Lung microvascular endothelial cell (primary cell): Measurements from ENCODE around the gene MRPL44. TPM values are rescaled to one million over a fixed set of nuclear protein-coding genes. Genes with fewer than 3 reads are reported as not detected.
"Not testable (repeated sequence)": the region's sequence is repeated elsewhere in the genome, so short reads cannot be mapped to it uniquely, and the experiment has no call there.

Source experiments
- DNase-seq, 2 donors: peaks; one replicate each; pipeline versions ENCODE4 v3.0.0 to v3.0.0-alpha.2; 2010; ENCODE audit warnings: low read depth in 2 of 2
- total RNA-seq: library from RNA; depleted of rRNA; stranded (reverse); fragments of >200 nt; gene quantifications from 2 replicates; pipeline ENCODE4 v1.2.1, GENCODE V29; 2014

Gene MRPL44
- total RNA-seq, 1 donor from 2014 or later = 23.6 TPM

DNA sequence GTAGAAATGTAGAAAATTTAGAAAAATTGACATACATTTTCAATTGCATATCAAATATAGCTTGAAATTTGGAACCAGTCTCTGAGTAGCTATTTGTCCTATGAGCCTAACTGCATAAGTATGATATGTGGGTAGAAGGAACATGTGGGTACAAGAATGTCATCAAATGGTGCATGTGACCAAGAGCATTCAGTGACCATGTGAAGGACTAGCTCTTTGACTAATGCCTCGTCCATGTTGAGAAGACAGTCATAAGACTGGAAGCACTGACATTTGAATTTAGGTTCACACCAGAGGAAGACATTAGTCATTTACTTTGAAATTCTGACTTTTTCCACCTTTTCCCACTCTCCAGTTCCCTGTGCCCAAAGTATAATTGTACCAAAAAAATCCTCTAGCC, 12.6 kb downstream of the MRPL44 start:
- DNase-seq = no peak

DNA sequence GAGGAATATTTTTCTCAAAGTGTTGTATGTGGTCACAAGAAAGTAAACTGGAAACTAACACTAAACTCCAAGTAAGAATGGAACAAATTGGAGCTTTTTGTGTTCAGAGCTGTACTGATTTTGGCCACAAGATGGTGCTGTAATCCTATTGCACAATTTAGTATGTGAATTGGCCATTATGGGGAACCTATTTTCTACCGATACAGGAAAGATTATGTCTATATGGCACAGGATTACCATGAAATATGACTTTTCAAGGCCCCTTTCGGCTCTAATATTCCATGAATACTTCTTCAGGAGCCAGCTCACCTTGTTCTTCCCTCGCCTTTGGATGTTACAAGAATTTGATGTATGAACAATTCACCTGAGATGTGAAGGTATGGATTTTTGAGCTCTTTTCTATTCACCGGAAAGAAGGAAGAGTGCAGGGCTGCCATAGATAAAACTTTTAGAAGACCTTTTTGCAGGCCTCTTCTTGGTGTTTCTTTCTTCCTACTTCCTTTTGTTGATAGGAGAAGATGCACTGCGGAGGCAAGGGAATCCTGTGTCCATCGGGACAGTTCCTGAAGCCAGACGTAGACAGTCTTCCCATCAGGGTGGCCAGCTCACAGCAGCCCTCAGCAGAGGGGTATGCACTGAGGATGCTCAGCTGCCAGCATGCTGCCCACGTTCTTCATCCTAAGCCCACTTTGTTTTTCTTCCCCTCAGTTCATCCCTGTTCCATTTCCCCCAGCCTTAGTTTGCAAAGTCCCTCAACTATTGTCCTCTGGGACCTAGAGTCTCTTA, 13.3 kb downstream of the MRPL44 start:
- DNase-seq = peak; percentile 66 to 74

DNA sequence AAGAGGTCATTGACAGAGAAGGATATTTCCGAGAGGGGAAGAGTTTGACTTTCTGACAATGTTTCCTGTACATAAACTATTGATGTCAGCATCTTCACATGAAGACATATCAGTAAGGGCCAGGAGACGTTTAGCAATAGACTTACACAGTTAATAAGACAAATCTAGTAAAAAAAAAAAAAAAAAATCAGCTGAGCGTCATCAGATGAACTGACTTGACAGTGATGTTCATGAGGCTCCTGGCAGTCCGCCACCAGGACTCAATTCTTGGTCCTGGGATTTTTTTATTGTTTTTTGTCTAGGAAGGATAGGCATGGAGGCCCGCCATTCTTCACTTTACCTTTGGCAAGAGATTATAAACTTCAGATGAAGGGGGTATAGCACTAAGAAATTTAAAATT, 14.5 kb downstream of the MRPL44 start:
- no peak for DNase-seq

DNA sequence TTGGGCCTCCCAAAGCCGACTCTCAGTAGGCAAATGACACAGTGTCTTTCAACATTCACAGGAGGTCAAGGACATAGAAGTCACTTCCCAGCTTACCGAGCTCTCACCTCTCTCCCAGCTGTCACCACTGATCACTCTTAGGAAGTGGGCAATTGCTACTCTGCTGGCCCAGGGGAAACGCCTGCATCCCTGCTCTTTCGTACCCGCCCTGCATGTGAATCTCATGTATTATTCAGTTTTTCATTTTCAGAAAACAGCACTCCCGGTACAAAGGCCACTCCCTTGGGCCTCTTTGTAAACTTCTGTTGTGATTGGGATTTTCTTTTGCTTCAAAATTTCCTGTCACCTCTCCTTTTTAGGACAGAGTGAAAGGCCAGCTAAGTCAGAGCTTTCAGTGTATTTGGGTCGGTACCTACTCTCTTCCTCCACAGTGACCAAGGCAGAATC, 15.4 kb downstream of the MRPL44 start:
- no peak for DNase-seq

DNA sequence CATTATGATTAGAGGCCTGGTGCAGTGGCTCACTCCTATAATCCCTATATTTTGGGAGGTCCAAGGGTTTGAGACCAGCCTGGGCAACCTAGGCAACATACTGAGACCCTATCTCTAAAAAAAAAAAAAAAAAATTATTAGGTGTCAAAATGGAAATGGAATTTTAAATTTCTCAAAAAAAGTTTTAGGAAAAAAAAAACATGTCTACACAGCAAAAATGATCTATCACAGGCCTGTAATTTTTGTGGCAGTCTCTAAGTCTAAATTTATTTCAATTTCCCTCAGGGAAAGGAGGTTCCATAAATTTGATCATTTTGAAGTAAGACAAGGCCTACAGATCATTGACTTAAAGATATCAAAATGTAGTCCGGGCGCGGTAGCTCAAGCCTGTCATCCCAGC, 16.3 kb downstream of the MRPL44 start:
- DNase-seq = no peak

DNA sequence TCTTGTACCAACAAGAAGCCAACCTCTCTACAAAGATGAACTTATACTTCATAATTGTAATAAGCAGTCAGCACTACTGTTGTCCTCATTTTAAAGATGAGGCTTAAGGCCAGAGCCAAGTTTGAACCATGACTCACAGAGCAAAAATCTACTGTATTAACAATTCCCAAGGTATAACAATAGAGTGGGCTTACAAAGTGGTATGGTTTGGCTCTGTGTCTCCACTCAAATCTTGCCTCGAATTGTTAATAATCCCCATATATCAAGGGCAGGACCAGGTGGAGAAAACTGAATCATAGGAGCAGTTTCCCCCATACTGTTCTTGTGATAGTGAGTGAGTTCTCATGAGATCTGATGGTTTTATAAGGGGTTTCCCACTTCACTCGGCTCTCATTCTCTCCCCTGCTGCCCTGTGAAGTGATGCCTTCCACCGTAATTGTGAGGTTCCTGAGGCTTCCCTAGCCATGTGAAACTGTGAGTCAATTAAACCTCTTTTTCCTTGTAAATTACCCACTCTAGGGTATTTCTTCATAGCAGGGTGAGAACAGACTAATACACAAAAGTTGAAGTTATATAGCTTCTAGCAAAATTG, 19.5 kb downstream of the MRPL44 start:
- DNase-seq = peak; percentile 23 to 83

DNA sequence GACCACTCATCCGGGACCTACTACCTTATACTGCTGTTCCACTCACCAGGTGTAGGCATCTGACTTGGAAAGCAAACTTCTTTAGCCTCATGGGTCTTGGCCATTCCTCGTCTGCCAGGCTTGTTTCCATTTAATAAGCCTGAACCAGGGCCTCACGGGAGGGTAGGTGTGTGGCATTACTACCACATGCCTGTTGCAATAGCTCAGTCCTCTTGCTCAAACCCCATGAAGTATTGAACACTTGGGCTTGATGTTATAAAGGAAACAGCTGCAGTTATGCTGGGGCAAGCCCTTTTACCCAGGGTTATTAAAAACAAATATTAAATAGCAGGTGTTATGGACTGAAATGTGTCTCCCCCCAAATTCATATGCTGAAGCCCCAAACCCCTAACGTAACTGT, 21.2 kb downstream of the MRPL44 start:
- DNase-seq = no peak

DNA sequence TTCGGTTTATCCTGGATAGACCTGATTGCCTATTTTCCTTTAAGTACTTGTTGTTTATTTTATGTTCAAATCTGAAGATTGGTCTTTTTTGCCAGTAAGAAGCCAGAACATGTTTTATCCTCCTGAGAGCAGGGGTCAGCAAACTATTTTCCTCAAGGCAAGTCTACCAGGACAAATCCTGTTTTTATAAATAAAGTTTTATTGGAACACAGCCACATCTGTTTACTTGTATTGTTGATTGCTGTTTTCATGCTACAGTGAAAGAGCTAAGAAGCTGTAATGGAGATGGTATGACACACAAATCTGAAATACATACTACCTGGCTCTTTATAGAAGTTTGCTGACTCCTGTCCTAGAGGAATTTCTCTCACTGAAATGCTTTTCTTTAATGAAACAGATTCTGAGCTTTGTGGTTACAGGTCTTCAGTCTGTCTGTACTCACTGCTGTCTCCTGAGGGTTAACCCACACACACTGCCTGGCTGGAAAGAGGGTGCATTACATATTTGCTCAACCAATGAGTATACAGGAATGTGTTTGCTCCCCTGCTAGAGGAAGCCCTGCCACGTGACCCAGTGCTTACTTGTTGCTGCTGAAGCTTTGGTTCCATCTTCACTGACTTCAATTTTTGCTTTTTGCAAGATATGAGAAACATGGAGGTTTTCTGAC, 22.6 kb downstream of the MRPL44 start:
- DNase-seq = no peak

DNA sequence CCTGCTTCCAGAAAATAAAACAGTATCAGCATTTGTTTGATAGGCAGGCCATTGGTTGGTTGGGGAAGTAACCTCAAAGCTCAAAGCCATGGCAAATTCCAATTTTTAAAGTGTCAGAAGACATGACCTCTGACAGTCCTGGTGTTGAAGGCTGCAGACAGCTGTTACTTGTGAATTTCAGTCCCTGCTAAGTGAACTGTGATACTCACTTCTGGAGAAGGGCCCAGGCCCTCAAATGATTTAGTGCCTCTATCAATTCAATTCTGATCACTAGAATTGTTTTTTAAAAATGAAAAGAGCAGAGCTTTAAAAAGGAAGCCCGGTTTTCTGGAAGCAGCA, 23.1 kb downstream of the MRPL44 start:
- DNase-seq = no peak

DNA sequence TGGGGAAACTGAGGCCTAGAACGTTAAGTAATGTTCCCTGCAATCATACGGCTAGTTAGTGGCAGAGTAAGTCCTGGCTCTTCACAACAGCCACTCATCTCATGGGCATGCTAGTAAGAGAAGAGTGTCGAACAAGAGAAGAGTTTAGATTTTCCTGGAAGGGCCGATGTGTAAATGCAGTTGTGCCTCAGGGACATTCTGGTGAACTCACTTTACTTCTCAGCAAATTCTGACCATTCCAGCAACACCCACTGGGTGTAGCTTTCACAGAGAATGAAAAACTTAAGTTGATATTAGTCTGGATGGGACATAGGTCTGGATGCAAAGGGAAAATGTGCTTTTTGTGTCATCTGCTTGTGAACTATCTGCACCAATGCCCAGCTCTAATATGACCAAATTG, 23.5 kb downstream of the MRPL44 start:
- DNase-seq = no peak

DNA sequence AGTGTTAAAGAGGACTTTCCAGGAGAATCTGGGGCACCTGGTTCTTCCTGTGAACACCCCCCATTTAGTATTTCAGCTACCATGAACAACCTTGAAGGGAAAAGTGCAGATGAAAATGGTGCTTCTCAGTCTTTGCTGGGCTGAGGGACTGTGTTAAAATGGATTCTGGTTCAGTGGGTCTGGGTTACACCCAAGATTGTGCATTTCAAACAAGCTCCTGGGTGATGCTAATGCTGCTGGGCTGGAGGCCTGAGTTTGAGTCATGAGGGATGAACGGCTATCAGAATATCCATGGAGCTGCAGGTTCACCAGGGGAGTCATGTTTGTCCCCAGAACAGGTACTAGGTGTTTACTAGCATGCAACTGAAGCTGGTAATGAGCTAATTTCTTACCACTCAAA, 24.0 kb downstream of the MRPL44 start:
- DNase-seq = no peak

DNA sequence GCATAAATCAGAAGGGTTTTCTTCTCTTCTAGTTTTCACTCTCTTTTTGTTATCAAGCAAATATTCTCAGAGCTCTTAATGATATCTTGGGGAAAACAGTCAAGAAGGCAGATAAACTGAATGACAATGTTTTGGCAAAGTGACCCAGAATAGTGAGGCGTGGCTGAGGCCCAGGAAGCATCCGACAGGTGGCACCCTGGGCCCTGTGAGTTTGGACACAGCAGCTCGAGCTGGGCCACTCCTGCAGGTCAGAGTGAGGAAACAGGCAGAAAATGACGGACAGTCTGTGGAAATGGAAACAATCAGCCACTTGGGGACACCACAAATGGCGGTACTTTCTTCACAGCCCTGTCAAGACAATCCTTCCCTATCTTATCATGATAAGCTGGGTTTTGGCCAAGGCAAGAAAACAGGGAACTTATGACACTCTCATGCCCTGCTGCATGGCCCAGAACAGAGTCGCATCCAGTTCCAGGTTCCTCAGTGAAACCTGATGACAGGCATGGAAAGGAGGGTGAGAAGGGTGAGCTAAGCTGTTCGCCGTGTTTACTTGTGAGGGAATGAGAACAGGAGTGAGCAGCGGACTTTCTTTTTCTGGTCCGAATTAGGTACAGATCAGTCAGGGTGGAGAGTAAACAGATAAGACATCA, 32.1 kb downstream of the MRPL44 start:
- DNase-seq = no peak

DNA sequence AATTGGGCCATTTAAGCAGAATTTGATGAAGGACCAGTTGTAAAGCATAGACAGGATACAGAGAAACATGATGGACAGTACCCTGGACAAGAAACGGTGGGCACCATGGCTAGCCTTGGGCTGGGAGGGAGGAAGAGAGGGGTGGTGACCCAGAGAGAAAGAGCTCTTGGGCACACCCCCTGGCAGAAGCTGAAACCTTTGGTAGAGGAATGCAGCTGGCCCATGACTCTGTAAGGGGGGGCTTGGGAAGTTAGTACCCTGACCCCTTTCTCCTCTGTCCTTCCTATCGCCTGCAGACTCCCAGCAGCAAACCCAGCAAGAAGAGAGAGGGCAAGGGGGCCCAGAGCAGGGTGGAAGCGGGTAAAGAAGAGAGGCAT, 32.6 kb downstream of the MRPL44 start:
- no peak for DNase-seq

DNA sequence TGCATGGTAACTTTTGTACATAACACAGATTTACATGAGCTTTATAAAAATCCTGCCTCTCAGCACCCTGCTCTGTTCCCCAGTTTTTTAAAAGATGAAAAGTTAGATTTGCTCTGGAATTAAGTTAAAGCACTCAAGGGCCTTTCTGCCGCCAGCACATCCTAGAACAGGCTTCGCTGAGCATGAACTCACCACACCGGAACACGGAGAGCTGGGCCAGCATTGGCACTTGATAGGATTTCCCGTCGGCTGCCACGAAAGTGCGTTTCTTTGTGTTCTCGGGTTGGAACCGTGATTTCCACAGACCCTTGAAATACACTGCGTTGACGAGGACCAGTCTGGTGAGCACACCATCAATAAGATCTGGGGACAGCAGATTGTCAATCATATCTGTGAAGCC, 34.3 kb downstream of the MRPL44 start:
- no peak for DNase-seq

DNA sequence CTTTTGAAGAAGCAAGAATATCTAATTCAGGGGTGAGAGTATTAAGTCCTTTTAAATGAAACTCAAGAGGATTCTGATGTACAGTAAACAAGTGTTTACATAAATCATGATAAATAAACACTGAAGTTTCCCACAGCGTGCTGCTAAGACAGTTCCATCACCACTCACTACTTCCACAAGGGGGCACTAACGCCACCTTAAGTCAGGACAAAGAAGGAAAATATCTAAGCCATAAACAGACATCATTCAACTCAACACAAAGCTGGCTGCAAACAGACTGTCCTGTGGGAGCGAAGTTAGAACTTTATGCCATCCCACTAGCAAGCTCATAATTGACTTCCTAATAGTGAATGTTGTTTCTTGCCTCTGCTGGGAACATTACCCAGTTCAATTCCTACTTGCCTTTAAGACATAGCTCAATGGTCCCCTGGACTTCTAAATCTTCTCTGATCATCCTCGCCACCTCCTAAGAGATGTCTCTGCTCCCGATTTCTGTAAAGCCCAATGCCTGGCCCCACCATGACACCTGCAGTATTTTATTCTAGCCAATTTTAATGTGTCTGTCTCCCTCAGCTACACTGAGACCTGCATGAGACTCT, 36.5 kb downstream of the MRPL44 start:
- DNase-seq = peak; percentile 85 to 88

DNA sequence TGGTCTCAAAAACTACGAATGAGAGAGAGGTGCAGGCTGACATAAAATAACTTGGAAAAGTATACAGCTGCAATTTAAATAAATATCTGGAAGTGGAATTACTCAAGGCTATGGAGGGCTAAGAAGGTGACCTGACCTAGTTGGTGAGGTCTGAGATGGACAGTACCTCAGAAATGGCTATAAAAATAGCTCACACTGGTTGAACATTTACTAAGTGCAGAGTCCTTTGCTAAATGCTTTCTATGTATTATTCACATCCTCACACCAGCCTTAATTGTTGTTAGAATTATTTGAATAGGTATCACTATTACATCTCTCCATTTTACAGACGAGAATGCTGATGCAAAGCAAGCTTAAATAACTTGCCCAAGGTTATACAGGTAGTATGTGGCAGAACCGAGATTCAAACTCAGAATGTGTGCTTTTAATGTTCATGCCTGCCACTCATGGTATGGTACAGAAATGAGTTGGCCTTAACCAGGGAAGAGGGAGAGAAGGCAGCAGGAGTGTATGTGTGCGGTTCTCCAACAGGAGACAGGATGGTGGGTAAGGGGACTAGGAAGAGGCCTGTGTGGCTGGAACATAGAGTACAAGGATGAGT, 37.4 kb downstream of the MRPL44 start:
- DNase-seq = no peak

DNA sequence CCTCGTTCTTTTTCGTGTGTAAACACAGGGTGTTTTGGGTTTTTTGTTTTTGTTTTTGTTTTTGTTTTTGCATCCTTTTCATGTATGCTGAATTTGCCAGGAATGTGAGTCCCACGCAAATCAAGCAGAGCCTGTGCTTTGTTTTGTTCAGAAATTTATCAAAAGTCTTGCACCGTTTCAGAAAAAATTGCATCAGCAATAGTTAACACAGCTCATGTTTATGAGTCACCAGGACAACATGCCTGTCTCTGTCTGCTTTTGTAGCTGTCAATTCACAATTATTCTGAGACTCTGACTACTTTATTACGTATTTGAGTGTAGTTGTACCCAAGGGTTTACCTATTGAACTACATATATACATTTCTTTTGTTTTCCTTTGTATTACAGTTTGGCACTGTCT, 38.3 kb downstream of the MRPL44 start:
- DNase-seq = peak in 1 of 2 donors; percentile 22

DNA sequence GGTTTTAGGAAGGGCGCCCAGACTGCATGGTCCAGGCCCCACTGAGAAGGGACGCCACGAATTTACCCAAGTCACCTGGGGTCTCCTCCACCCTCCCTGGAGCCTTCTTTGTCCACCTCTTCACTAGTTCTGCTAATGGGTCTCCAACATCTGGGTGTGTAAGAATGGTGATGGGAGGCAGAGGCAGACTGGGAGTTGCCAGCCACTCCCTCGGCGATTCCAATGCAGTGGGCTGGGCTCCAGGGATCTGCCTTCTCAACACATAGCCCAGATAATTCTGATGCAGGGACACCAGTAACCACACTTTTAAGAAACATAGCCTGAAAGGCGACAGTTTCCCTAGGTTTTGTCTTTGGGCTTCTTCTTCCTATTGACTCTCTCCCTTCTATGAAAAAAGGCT, 39.1 kb downstream of the MRPL44 start:
- DNase-seq = no peak

DNA sequence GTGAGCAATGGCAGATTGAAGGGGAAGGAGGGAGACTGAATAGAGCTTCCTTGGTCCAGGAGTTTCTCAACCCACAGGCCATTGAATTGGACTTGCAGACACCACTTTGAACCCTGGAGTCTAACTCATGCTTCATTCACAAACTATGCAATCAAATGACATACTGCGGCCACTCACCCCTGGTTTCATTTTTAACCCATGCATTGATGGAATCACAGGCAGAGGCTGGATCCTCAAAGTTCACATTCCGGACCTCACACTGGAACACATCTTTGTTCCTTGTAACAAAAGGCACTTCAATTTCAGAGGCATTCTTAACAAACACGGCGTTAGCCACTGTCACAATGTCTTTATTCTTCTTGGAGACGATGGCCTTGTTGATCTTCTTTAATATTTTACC, 40.7 kb downstream of the MRPL44 start:
- DNase-seq = no peak

DNA sequence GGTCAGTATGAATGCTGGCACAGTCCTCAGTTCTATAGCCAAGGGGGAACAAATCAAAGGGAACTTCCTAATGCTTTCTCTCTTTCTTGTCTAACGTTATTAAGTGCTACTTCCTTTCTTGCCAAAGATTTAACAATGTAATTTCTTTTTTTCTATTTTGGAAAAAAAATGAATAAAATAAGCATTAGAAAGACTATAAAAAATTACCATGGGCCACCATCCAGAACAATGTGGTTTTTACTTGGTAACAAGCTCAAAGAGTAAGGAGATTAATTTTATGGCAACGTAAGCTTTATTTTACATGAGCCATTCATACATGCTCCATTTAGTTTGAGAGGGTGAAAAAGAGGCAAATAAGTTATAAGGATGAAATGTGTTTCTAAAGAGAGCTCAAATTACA, 41.7 kb downstream of the MRPL44 start:
- DNase-seq = no peak

DNA sequence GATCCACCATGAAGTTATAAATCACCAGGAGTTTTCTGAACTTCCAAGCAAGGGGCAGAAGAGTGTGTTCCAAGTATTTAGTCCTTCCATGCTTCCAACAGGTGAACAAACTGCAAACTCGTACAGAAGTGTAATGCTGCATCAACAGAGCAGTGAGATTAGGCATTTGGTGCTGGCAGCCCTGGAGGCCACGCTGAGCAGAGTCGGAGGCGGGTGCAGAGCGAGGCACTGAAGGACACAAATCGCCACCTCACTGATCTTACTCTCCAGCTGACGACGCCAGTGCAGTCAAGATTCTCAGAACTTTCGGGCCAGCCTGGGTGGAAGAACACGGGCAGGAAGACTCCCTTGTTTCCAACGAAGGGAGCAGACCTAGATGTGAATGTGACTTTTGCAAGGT, 42.6 kb downstream of the MRPL44 start:
- no peak for DNase-seq

DNA sequence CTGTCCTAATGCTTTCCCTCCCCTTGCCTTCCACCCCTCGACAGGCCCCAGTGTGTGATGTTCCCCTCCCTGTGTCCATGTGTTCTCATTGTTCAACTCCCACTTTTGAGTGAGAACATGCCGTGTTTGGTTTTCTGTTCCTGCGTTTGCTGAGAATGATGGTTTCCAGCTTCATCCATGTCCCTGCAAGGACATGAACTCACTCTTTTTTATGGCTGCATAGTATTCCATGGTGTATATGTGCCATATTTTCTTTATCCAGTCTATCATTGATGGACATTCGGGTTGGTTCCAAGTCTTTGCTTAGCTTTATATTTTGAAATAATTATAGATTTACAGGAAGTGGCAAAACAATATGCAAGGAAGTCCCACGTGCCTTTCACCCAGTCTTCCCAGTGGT, 43.4 kb downstream of the MRPL44 start:
- not testable (repeated sequence) for DNase-seq
